ENCODE results near the gene KLF6. TPM values are rescaled to one million over a fixed set of nuclear protein-coding genes. Genes with fewer than 3 reads are reported as not detected.

The KLF6 gene
- total RNA-seq, 1 donor from 2014 or later: 151 TPM

DNA sequence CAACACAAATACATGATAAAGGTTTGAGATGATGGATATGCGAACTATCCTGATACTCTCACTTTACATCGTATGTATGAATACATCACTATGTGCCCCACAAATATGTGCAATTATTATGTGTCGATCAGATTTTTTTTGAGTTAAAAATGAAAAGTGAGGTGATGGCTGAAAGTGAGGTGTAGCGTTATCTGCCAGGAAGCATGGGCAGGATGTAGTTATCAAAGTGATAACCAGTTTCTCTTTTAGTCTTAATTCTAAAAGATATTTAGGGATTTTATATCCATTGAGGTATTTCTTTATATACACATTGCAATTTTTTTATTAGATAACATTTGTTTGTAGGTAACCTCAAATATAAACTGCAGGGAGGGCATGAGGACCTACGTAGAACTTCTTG is 15.6 kb upstream of the KLF6 start:
- Mint-ChIP-seq H3K36me3 (ENCODE audit: low read depth) (no peaks in the 10 kb centered on the region), H3K4me1 (peaks cover 23% of the 10 kb centered on the region), H3K27ac (no peak overlapping the region), H3K27me3 (no peaks in the 10 kb centered on the region), H3K9me3 (no peaks in the 10 kb centered on the region), H3K4me3 (no peak overlapping the region)
- intact Hi-C loops (cut with micrococcal nuclease): no loop called here
- TF ChIP-seq, protein P1, sequence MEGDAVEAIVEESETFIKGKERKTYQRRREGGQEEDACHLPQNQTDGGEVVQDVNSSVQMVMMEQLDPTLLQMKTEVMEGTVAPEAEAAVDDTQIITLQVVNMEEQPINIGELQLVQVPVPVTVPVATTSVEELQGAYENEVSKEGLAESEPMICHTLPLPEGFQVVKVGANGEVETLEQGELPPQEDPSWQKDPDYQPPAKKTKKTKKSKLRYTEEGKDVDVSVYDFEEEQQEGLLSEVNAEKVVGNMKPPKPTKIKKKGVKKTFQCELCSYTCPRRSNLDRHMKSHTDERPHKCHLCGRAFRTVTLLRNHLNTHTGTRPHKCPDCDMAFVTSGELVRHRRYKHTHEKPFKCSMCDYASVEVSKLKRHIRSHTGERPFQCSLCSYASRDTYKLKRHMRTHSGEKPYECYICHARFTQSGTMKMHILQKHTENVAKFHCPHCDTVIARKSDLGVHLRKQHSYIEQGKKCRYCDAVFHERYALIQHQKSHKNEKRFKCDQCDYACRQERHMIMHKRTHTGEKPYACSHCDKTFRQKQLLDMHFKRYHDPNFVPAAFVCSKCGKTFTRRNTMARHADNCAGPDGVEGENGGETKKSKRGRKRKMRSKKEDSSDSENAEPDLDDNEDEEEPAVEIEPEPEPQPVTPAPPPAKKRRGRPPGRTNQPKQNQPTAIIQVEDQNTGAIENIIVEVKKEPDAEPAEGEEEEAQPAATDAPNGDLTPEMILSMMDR (IDR thresholded peaks at IDR 0.05): no peak
- DNase-seq: no peak
- POLR2A ChIA-PET: interaction anchor here (6.1 kb wide), 1 partner anchor 16 kb away, joined by 61 read pairs; the partner anchor contains the start of gene KLF6
- CTCF ChIA-PET: interaction anchor here (1.0 kb wide), 1 partner anchor 11 kb away, joined by 3 read pairs; no protein-coding TSS in a partner anchor
- no peak for ATAC-seq (ENCODE audit: low read depth)

DNA sequence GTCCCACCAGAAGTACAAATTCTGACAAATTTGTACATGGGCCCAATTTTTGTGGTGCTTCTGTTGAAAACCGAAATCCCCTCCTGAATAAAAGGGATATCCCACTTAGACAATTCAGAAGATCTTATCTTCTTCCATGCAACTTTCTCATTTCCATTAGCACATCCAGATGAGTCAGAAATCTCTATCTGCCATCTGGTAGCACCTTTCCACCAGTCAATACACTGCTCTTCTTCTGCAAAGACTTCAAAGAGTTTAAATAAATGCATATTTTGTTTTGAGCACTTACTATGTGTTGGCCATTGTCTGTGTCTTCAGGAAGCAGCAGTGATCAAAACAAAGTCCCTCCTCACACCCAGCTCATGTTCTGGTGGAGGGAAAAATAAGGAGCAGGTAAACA is 12.7 kb upstream of the KLF6 start:
- no peaks in the 10 kb centered on the region for H3K36me3 Mint-ChIP-seq (ENCODE audit: low read depth)
- peaks cover 3% of the 10 kb centered on the region for H3K4me1 Mint-ChIP-seq
- POLR2A ChIA-PET: interaction anchor here (6.1 kb wide), 1 partner anchor 13 kb away, joined by 61 read pairs; the partner anchor contains the start of gene KLF6
- H3K4me3 Mint-ChIP-seq: no peak overlapping the region
- DNase-seq (no peak), ATAC-seq (ENCODE audit: low read depth) (no peak)
- no peak overlapping the region for H3K27ac Mint-ChIP-seq
- H3K27me3 Mint-ChIP-seq: no peaks in the 10 kb centered on the region
- intact Hi-C loops (cut with micrococcal nuclease): no loop called here
- CTCF ChIA-PET: no interaction called here
- H3K9me3 Mint-ChIP-seq: no peaks in the 10 kb centered on the region
- TF ChIP-seq, protein P1 (IDR thresholded peaks at IDR 0.05): no peak

DNA sequence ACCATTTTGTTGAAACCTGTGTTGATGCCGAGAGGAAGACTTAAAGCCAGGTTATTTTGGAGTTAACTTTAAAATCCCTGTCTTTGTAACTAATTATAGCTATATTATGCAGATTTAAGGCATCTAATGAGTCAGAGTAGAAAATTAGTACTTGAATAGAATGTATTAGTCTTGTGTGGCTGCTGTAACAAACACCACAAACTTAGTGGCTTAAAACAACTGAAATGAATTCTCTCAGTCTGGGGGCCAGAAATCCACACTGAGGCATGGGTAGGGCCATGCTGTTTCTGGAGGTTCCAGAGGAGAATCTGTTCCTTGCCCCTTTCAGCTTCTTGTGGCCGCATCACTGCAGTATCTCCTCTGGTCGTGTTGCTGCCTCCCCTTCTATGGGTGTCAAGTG is 8.5 kb upstream of the KLF6 start:
- TF ChIP-seq, protein P1 (IDR thresholded peaks at IDR 0.05): no peak
- Mint-ChIP-seq H3K4me1 (peaks cover 11% of the 10 kb centered on the region), H3K4me3 (no peak overlapping the region), H3K27me3 (no peaks in the 10 kb centered on the region), H3K9me3 (peaks cover 3% of the 10 kb centered on the region), H3K27ac (no peak overlapping the region), H3K36me3 (ENCODE audit: low read depth) (no peaks in the 10 kb centered on the region)
- ChIA-PET POLR2A (interaction anchor here (1.0 to 4.4 kb wide), 2 partner anchors 8 to 12 kb away, joined by 3 to 30 read pairs; partner anchors contain the start of gene KLF6), CTCF (no interaction called here)
- intact Hi-C loops (cut with micrococcal nuclease): no loop called here
- DNase-seq (no peak), ATAC-seq (ENCODE audit: low read depth) (no peak)

- intact Hi-C loops (cut with micrococcal nuclease): no loop called here
- ChIA-PET POLR2A (interaction anchor here (1.0 to 4.4 kb wide), 2 partner anchors 7 to 12 kb away, joined by 3 to 30 read pairs; partner anchors contain the start of gene KLF6), CTCF (no interaction called here)
- H3K27ac Mint-ChIP-seq: peak overlapping the region; percentile 60
- DNase-seq (no peak), ATAC-seq (ENCODE audit: low read depth) (peak; percentile 62)
- H3K4me1 Mint-ChIP-seq: peaks cover 11% of the 10 kb centered on the region
- TF ChIP-seq, protein P1 (IDR thresholded peaks at IDR 0.05): no peak
- no peaks in the 10 kb centered on the region for H3K27me3 Mint-ChIP-seq
- H3K9me3 Mint-ChIP-seq: peaks cover 3% of the 10 kb centered on the region
- no peaks in the 10 kb centered on the region for H3K36me3 Mint-ChIP-seq (ENCODE audit: low read depth)
- no peak overlapping the region for H3K4me3 Mint-ChIP-seq
Measured at GRCh38 chr10:3792710-3793219, 7.8 kb upstream of the KLF6 start.

- ATAC-seq (ENCODE audit: low read depth) (peak; percentile 71), DNase-seq (no peak)
- TF ChIP-seq, protein P1 (IDR thresholded peaks at IDR 0.05): no peak
- H3K36me3 Mint-ChIP-seq (ENCODE audit: low read depth): no peaks in the 10 kb centered on the region
- H3K27ac Mint-ChIP-seq: peak overlapping the region; percentile 60
- no peak overlapping the region for H3K4me3 Mint-ChIP-seq
- peaks cover 11% of the 10 kb centered on the region for H3K4me1 Mint-ChIP-seq
- H3K9me3 Mint-ChIP-seq: peaks cover 3% of the 10 kb centered on the region
- CTCF ChIA-PET: no interaction called here
- POLR2A ChIA-PET: no interaction called here
- intact Hi-C loops (cut with micrococcal nuclease): no loop called here
- H3K27me3 Mint-ChIP-seq: no peaks in the 10 kb centered on the region
Measured at GRCh38 chr10:3791974-3792633, 7.1 kb upstream of the KLF6 start.
